ENCODE data around the gene CACNA1B. TPM values are rescaled to one million over a fixed set of nuclear protein-coding genes. Genes with fewer than 3 reads are reported as not detected.
A peak's percentile ranks its signal among the peaks of the same experiment; 100 is the strongest.
"Not testable (repeated sequence)": the region's sequence is repeated elsewhere in the genome, so short reads cannot be mapped to it uniquely, and the experiment has no call there.

CACNA1B gene
- total RNA-seq (0.32 and 0.60 TPM in 2 replicates), polyA plus RNA-seq (0.05 and 0.39 TPM in 2 replicates)

GRCh38 chr9:137877506-137878122 lies at the start of gene CACNA1B:
CACNA1B (plus strand) TSS chr9:137877782; CDS start chr9:137877934, 152 bp downstream.
- peak; percentile 2 to 27 for DNase-seq (ENCODE audit: low read depth in 1 of 2, low spot score in 1 of 2)
- Histone ChIP-seq H3K4me3 (peak within 1 kb of the TSS; percentile 18), H3K27me3 (peaks cover 36% of the 10 kb centered on the region)
- not testable (repeated sequence) for H3K27ac ChIP-seq; H3K36me3 ChIP-seq; H3K9me3 ChIP-seq (ENCODE audit: low read depth); H3K4me1 ChIP-seq (ENCODE audit: low read depth)

- Histone ChIP-seq H3K36me3 (peaks cover 2% of the 10 kb centered on the region), H3K4me1 (ENCODE audit: low read depth) (no peaks in the 10 kb centered on the region), H3K9me3 (ENCODE audit: low read depth) (no peaks in the 10 kb centered on the region), H3K27ac (no peak overlapping the region), H3K4me3 (no peak overlapping the region), H3K27me3 (no peaks in the 10 kb centered on the region)
- DNase-seq (ENCODE audit: low read depth in 1 of 2, low spot score in 1 of 2): no peak
- TF ChIP-seq CTCF (IDR thresholded peaks at IDR 0.05; ENCODE audit: low read depth, low read length): no peak
Measured at GRCh38 chr9:137827908-137828526, 49.6 kb upstream of the CACNA1B start.

- H3K27ac ChIP-seq: no peak overlapping the region
- peaks cover 2% of the 10 kb centered on the region for H3K36me3 ChIP-seq
- peak; percentile 27 to 85 for DNase-seq (ENCODE audit: low read depth in 1 of 2, low spot score in 1 of 2)
- H3K27me3 ChIP-seq: no peaks in the 10 kb centered on the region
- no peak overlapping the region for H3K4me3 ChIP-seq
- no peaks in the 10 kb centered on the region for H3K4me1 ChIP-seq (ENCODE audit: low read depth)
- no peaks in the 10 kb centered on the region for H3K9me3 ChIP-seq (ENCODE audit: low read depth)
- TF ChIP-seq CTCF (IDR thresholded peaks at IDR 0.05; ENCODE audit: low read depth, low read length): no peak
Measured at GRCh38 chr9:137828527-137829259, 48.9 kb upstream of the CACNA1B start.

GRCh38 chr9:137829260-137829996 lies 48.2 kb upstream of the CACNA1B start:
- Histone ChIP-seq H3K9me3 (ENCODE audit: low read depth) (no peaks in the 10 kb centered on the region), H3K4me3 (no peak overlapping the region), H3K36me3 (peaks cover 6% of the 10 kb centered on the region), H3K4me1 (ENCODE audit: low read depth) (no peaks in the 10 kb centered on the region), H3K27ac (no peak overlapping the region), H3K27me3 (no peaks in the 10 kb centered on the region)
- no peak for DNase-seq (ENCODE audit: low read depth in 1 of 2, low spot score in 1 of 2)
- no peak for TF ChIP-seq CTCF (IDR thresholded peaks at IDR 0.05; ENCODE audit: low read depth, low read length)

GRCh38 chr9:137832191-137832700 lies 45.3 kb upstream of the CACNA1B start:
- Histone ChIP-seq H3K36me3 (peaks cover 14% of the 10 kb centered on the region), H3K27me3 (no peaks in the 10 kb centered on the region), H3K9me3 (ENCODE audit: low read depth) (no peaks in the 10 kb centered on the region), H3K4me1 (ENCODE audit: low read depth) (no peaks in the 10 kb centered on the region), H3K27ac (no peak overlapping the region), H3K4me3 (no peak overlapping the region)
- no peak for TF ChIP-seq CTCF (IDR thresholded peaks at IDR 0.05; ENCODE audit: low read depth, low read length)
- no peak for DNase-seq (ENCODE audit: low read depth in 1 of 2, low spot score in 1 of 2)
